ENCODE results near the gene ECSIT.
A peak's percentile ranks its signal among the peaks of the same experiment; 100 is the strongest.

Gene ECSIT

GRCh38 chr19:11550265-11550664 lies 21.3 kb upstream of the ECSIT start:
- no peak for DNase-seq

- DNase-seq: no peak
Measured at GRCh38 chr19:11549386-11549953, 20.5 kb upstream of the ECSIT start.

- DNase-seq: no peak
Measured at GRCh38 chr19:11547929-11548700, 19.2 kb upstream of the ECSIT start.

GRCh38 chr19:11541238-11541637 lies 12.3 kb upstream of the ECSIT start:
- no peak for DNase-seq

- no peak for DNase-seq
Measured at GRCh38 chr19:11540645-11541044, 11.7 kb upstream of the ECSIT start.

GRCh38 chr19:11539495-11540365 lies 10.8 kb upstream of the ECSIT start:
- no peak for DNase-seq

- no peak for DNase-seq
Measured at GRCh38 chr19:11538232-11539036, 9.5 kb upstream of the ECSIT start, which contains the start of gene CNN1. Gene CNN1 (plus strand): TSS chr19:11538851. CDS start chr19:11538928, 77 bp downstream.

GRCh38 chr19:11535792-11536595 lies 7.1 kb upstream of the ECSIT start:
- peak; percentile 77 for DNase-seq

- no peak for DNase-seq
Measured at GRCh38 chr19:11534948-11535347, 6.0 kb upstream of the ECSIT start.

- DNase-seq: no peak
Measured at GRCh38 chr19:11534538-11534937, 5.6 kb upstream of the ECSIT start.

- DNase-seq: no peak
Measured at GRCh38 chr19:11530432-11530831, 1.5 kb upstream of the ECSIT start.

GRCh38 chr19:11519138-11519537 lies 9.8 kb downstream of the ECSIT start:
- no peak for DNase-seq

GRCh38 chr19:11513946-11514345 lies 15.0 kb downstream of the ECSIT start:
- DNase-seq: no peak

GRCh38 chr19:11510444-11510843 lies 18.5 kb downstream of the ECSIT start:
- no peak for DNase-seq

GRCh38 chr19:11507370-11508078 lies 21.4 kb downstream of the ECSIT start:
- DNase-seq: no peak

- no peak for DNase-seq
Measured at GRCh38 chr19:11506967-11507366, 22.0 kb downstream of the ECSIT start.

- no peak for DNase-seq
Measured at GRCh38 chr19:11506101-11506555, 22.8 kb downstream of the ECSIT start.

GRCh38 chr19:11505504-11506100 lies 23.3 kb downstream of the ECSIT start, which contains the start of gene ZNF653:
Gene ZNF653 (minus strand): TSS chr19:11505839. CDS start chr19:11505786, 53 bp downstream.
- peak; percentile 92 for DNase-seq

- peak; percentile 95 for DNase-seq
Measured at GRCh38 chr19:11505032-11505503, 23.9 kb downstream of the ECSIT start.

GRCh38 chr19:11504502-11505031 lies 24.4 kb downstream of the ECSIT start:
- DNase-seq: no peak
